ENCODE data around the gene FRMD5.

FRMD5 gene

DNA sequence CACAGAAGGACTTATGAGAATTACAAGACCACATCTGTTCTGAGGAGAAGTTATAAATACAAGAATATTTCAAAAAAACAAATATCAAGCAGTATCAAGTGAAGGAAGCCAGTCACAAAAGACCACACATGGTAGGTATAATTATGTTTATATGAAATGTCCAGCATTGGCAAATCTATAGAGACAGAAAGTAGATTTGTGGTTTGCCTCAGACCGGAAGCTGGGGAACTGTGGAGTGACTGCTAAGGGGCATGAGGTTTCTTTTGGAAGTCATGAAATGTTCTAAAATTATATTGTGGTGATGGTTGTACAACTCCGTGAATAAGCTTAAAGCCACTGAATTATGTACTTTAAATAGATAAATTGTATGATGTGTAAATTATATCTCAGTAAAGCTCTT, 136.9 kb downstream of the FRMD5 start:
- no peaks in the 10 kb centered on the region for H3K36me3 ChIP-seq (ENCODE audit: control insufficient read depth in 1 of 2, insufficient read depth in 2 of 2, low read depth in 1 of 2, low read length in 2 of 2)
- H3K18ac ChIP-seq (ENCODE audit: low read depth in 1 of 2, low read length in 2 of 2), result no peak overlapping the region
- H2BK120ac ChIP-seq (ENCODE audit: low read depth, low read length), result no peak overlapping the region
- H3K9ac ChIP-seq (ENCODE audit: low read length), result no peak overlapping the region
- no peaks in the 10 kb centered on the region for H3K4me1 ChIP-seq (ENCODE audit: control insufficient read depth, insufficient read depth, low read depth, low read length)
- no peak overlapping the region for H4K8ac ChIP-seq (ENCODE audit: low read length)
- peaks cover 12% of the 10 kb centered on the region for H3K79me1 ChIP-seq (replicated peaks; ENCODE audit: low read length, poor library complexity, severe bottlenecking)
- H2BK12ac ChIP-seq (ENCODE audit: low read length in 2 of 2), result no peak overlapping the region
- H3K4me2 ChIP-seq (ENCODE audit: low read length, poor library complexity, severe bottlenecking), result no peak overlapping the region
- H3K4me3 ChIP-seq (ENCODE audit: insufficient read depth in 1 of 2, low read depth in 1 of 2, low read length in 2 of 2), result no peak overlapping the region
- DNase-seq, result no peak
- no peak overlapping the region for H4K91ac ChIP-seq (ENCODE audit: low read length)
- no peak overlapping the region for H3K4ac ChIP-seq (ENCODE audit: low read depth in 1 of 2, low read length in 2 of 2)
- no peaks in the 10 kb centered on the region for H3K27me3 ChIP-seq (ENCODE audit: control insufficient read depth in 1 of 2, insufficient read depth in 1 of 2, low read length in 2 of 2)
- H2AFZ ChIP-seq (ENCODE audit: low read depth, low read length), result no peak overlapping the region
- no peak overlapping the region for H2BK5ac ChIP-seq (ENCODE audit: low read depth, low read length, poor library complexity, severe bottlenecking)
- 68% methylated on average over 1 of the region's 2 CpGs for WGBS
- no peak overlapping the region for H2BK15ac ChIP-seq (ENCODE audit: low read depth, poor library complexity, severe bottlenecking)
- no peak overlapping the region for H3K27ac ChIP-seq (ENCODE audit: low read length, poor library complexity, severe bottlenecking)
- no peak overlapping the region for H3K23ac ChIP-seq (ENCODE audit: low read length in 2 of 2)
- H3K14ac ChIP-seq (ENCODE audit: low read length in 2 of 2), result no peak overlapping the region
- H3K9me3 ChIP-seq (ENCODE audit: control insufficient read depth, low read length), result no peaks in the 10 kb centered on the region
- no peak overlapping the region for H2AK5ac ChIP-seq (ENCODE audit: low read length, severe bottlenecking)

DNA sequence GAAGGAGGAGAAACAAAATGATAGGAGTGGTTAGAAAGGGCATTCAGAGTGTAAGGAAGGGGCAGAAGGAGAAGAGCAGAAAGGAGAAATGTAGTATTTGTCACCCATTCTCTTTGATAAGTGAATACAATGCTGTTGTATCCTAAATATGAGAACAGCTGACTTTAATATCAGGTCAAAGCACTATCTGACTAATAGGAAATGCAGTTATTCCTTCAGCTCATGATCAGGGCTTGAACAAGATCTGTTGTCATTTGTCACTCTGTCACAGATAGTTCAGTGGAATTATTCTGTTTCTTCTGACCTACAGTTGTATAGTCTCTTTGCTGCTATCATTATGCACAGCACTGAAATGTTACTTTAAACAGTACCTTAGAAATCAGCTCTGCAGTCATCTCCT, 149.4 kb downstream of the FRMD5 start:
- H2BK5ac ChIP-seq (ENCODE audit: low read depth, low read length, poor library complexity, severe bottlenecking), result no peak overlapping the region
- H3K4me1 ChIP-seq (ENCODE audit: control insufficient read depth, insufficient read depth, low read depth, low read length), result no peaks in the 10 kb centered on the region
- no peak overlapping the region for H3K4me3 ChIP-seq (ENCODE audit: insufficient read depth in 1 of 2, low read depth in 1 of 2, low read length in 2 of 2)
- H2BK120ac ChIP-seq (ENCODE audit: low read depth, low read length), result no peak overlapping the region
- no peak overlapping the region for H4K8ac ChIP-seq (ENCODE audit: low read length)
- H4K91ac ChIP-seq (ENCODE audit: low read length), result no peak overlapping the region
- peaks cover 8% of the 10 kb centered on the region for H3K79me1 ChIP-seq (replicated peaks; ENCODE audit: low read length, poor library complexity, severe bottlenecking)
- no peak overlapping the region for H2AK5ac ChIP-seq (ENCODE audit: low read length, severe bottlenecking)
- H3K27me3 ChIP-seq (ENCODE audit: control insufficient read depth in 1 of 2, insufficient read depth in 1 of 2, low read length in 2 of 2), result no peaks in the 10 kb centered on the region
- no peak overlapping the region for H3K18ac ChIP-seq (ENCODE audit: low read depth in 1 of 2, low read length in 2 of 2)
- H3K4me2 ChIP-seq (ENCODE audit: low read length, poor library complexity, severe bottlenecking), result no peak overlapping the region
- no peak for DNase-seq
- H2BK12ac ChIP-seq (ENCODE audit: low read length in 2 of 2), result no peak overlapping the region
- no peak overlapping the region for H3K9ac ChIP-seq (ENCODE audit: low read length)
- no peaks in the 10 kb centered on the region for H3K36me3 ChIP-seq (ENCODE audit: control insufficient read depth in 1 of 2, insufficient read depth in 2 of 2, low read depth in 1 of 2, low read length in 2 of 2)
- H3K4ac ChIP-seq (ENCODE audit: low read depth in 1 of 2, low read length in 2 of 2), result no peak overlapping the region
- no peak overlapping the region for H2BK15ac ChIP-seq (ENCODE audit: low read depth, poor library complexity, severe bottlenecking)
- no peak overlapping the region for H2AFZ ChIP-seq (ENCODE audit: low read depth, low read length)
- no peaks in the 10 kb centered on the region for H3K9me3 ChIP-seq (ENCODE audit: control insufficient read depth, low read length)
- H3K23ac ChIP-seq (ENCODE audit: low read length in 2 of 2), result no peak overlapping the region
- no peak overlapping the region for H3K27ac ChIP-seq (ENCODE audit: low read length, poor library complexity, severe bottlenecking)
- no peak overlapping the region for H3K14ac ChIP-seq (ENCODE audit: low read length in 2 of 2)

DNA sequence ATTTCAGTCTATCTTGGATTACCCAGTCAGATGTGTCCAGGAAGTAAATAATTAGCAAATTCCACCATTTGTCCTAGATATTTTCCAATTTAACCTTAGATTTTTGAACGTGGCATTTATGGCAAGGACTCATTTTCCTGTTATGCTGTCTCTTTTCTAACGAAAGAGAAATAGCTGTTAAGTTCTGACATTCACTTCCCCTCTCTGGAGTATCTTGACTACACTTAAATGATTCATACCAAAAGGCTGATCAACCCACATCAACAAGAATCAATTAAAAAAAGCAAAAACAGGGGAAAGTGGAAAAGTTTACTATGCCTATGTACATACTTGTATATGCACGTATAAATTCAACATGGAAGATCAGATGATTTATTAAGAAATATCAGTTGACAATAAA, 149.9 kb downstream of the FRMD5 start:
- Histone ChIP-seq H2BK15ac (ENCODE audit: low read depth, poor library complexity, severe bottlenecking) (no peak overlapping the region), H3K4ac (ENCODE audit: low read depth in 1 of 2, low read length in 2 of 2) (no peak overlapping the region), H2BK5ac (ENCODE audit: low read depth, low read length, poor library complexity, severe bottlenecking) (no peak overlapping the region), H3K18ac (ENCODE audit: low read depth in 1 of 2, low read length in 2 of 2) (no peak overlapping the region), H4K8ac (ENCODE audit: low read length) (no peak overlapping the region), H2AFZ (ENCODE audit: low read depth, low read length) (no peak overlapping the region), H3K27ac (ENCODE audit: low read length, poor library complexity, severe bottlenecking) (no peak overlapping the region), H3K4me3 (ENCODE audit: insufficient read depth in 1 of 2, low read depth in 1 of 2, low read length in 2 of 2) (no peak overlapping the region), H3K23ac (ENCODE audit: low read length in 2 of 2) (no peak overlapping the region), H2AK5ac (ENCODE audit: low read length, severe bottlenecking) (no peak overlapping the region), H3K27me3 (ENCODE audit: control insufficient read depth in 1 of 2, insufficient read depth in 1 of 2, low read length in 2 of 2) (no peaks in the 10 kb centered on the region), H3K36me3 (ENCODE audit: control insufficient read depth in 1 of 2, insufficient read depth in 2 of 2, low read depth in 1 of 2, low read length in 2 of 2) (no peaks in the 10 kb centered on the region), H2BK120ac (ENCODE audit: low read depth, low read length) (no peak overlapping the region), H3K4me1 (ENCODE audit: control insufficient read depth, insufficient read depth, low read depth, low read length) (no peaks in the 10 kb centered on the region), H3K9ac (ENCODE audit: low read length) (no peak overlapping the region), H4K91ac (ENCODE audit: low read length) (no peak overlapping the region), H3K79me1 (replicated peaks; ENCODE audit: low read length, poor library complexity, severe bottlenecking) (peaks cover 5% of the 10 kb centered on the region), H2BK12ac (ENCODE audit: low read length in 2 of 2) (no peak overlapping the region), H3K9me3 (ENCODE audit: control insufficient read depth, low read length) (no peaks in the 10 kb centered on the region), H3K4me2 (ENCODE audit: low read length, poor library complexity, severe bottlenecking) (no peak overlapping the region), H3K14ac (ENCODE audit: low read length in 2 of 2) (no peak overlapping the region)
- WGBS, result 92% methylated on average over 2 of the region's 3 CpGs
- no peak for DNase-seq

DNA sequence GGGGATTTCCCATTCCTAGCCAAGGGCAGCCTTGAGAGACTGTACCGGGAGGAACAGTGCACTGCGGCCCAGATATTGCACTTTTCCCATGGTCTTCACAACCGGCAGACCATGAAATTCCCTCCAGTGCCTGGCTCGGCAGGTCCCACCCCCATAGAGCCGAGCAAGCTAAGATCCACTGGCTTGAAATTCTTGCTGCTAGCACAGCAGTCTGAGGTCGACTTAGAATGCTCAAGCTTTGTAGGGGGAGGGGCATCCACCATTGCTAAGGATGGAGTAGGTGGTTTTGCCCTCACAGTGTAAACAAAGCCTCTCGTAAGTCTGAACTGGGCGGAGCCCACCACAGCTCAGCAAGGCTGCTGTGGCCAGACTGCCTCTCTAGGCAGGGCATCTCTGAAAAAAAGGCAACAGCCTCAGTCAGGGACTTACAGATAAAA, 156.3 kb downstream of the FRMD5 start:
- Histone ChIP-seq H2AFZ (ENCODE audit: low read depth, low read length) (peak overlapping the region; percentile 51), H2BK120ac (ENCODE audit: low read depth, low read length) (no peak overlapping the region), H3K27ac (ENCODE audit: low read length, poor library complexity, severe bottlenecking) (peak overlapping the region; percentile 84), H3K9me3 (ENCODE audit: control insufficient read depth, low read length) (no peaks in the 10 kb centered on the region), H3K27me3 (ENCODE audit: control insufficient read depth in 1 of 2, insufficient read depth in 1 of 2, low read length in 2 of 2) (no peaks in the 10 kb centered on the region), H3K36me3 (ENCODE audit: control insufficient read depth in 1 of 2, insufficient read depth in 2 of 2, low read depth in 1 of 2, low read length in 2 of 2) (no peaks in the 10 kb centered on the region), H4K91ac (ENCODE audit: low read length) (peak overlapping the region; percentile 50), H3K4ac (ENCODE audit: low read depth in 1 of 2, low read length in 2 of 2) (no peak overlapping the region), H4K8ac (ENCODE audit: low read length) (peak overlapping the region; percentile 90), H3K79me1 (replicated peaks; ENCODE audit: low read length, poor library complexity, severe bottlenecking) (peaks cover 3% of the 10 kb centered on the region), H3K14ac (ENCODE audit: low read length in 2 of 2) (peak overlapping the region in 1 of 2 experiments; percentile 55), H2AK5ac (ENCODE audit: low read length, severe bottlenecking) (no peak overlapping the region), H3K23ac (ENCODE audit: low read length in 2 of 2) (no peak overlapping the region), H3K4me1 (ENCODE audit: control insufficient read depth, insufficient read depth, low read depth, low read length) (peaks cover 10% of the 10 kb centered on the region), H3K4me3 (ENCODE audit: insufficient read depth in 1 of 2, low read depth in 1 of 2, low read length in 2 of 2) (no peak overlapping the region), H3K4me2 (ENCODE audit: low read length, poor library complexity, severe bottlenecking) (peak overlapping the region; percentile 65), H3K18ac (ENCODE audit: low read depth in 1 of 2, low read length in 2 of 2) (no peak overlapping the region), H3K9ac (ENCODE audit: low read length) (no peak overlapping the region), H2BK12ac (ENCODE audit: low read length in 2 of 2) (no peak overlapping the region), H2BK5ac (ENCODE audit: low read depth, low read length, poor library complexity, severe bottlenecking) (peak overlapping the region; percentile 89), H2BK15ac (ENCODE audit: low read depth, poor library complexity, severe bottlenecking) (no peak overlapping the region)
- WGBS, result 54% methylated on average over 8 of the region's 8 CpGs
- peak; percentile 20 for DNase-seq

All from mesenchymal stem cell (in vitro differentiated cells and primary cell).